HepG2 (cell line): ENCODE results near the gene SLX9. TPM values are rescaled to one million over a fixed set of nuclear protein-coding genes. Genes with fewer than 3 reads are reported as not detected.

Source experiments
- ETV6 ChIP-seq: sonication (generic); formaldehyde crosslinking; conservative IDR thresholded peaks from 2 replicates; pipeline ENCODE4 v1.4.0; 2020; ENCODE audit warnings: missing genetic modification reagents
- IKZF4 ChIP-seq: sonication (generic); formaldehyde crosslinking; IDR thresholded peaks from 2 replicates; pipeline ENCODE4 v1.5.1; 2020; ENCODE audit warnings: borderline replicate concordance, mild to moderate bottlenecking, low read depth, missing genetic modification reagents; ENCODE audit errors: not compliant biosample characterization
- KDM1A ChIP-seq: IDR thresholded peaks from 2 replicates; pipeline ENCODE4 v1.6.1; 2016; ENCODE audit warnings: missing compliant biosample characterization
- KMT2A ChIP-seq: sonication (generic); formaldehyde crosslinking; IDR thresholded peaks from 2 replicates; pipeline ENCODE4 v1.4.0; 2020; ENCODE audit warnings: missing genetic modification reagents
- LCORL ChIP-seq, 2 experiments: fragments of 450-650 bp in 1 of 2; sonication (generic) in 1 of 2; formaldehyde crosslinking in 1 of 2; IDR thresholded peaks; 2 replicates each; pipeline versions ENCODE4 v1.5.0 to v1.6.1; 2017 to 2020; ENCODE audit warnings: antibody characterized with exemption in 1 of 2, missing genetic modification reagents in 1 of 2
- MAFF ChIP-seq: IDR thresholded peaks from 2 replicates; pipeline ENCODE4 v1.6.1; 2011; ENCODE audit warnings: low read depth, low read length, improper control_type of control experiment
- MTA1 ChIP-seq: sonication (generic); formaldehyde crosslinking; IDR thresholded peaks from 2 replicates; pipeline ENCODE4 v1.4.0; 2020; ENCODE audit warnings: missing genetic modification reagents, mild to moderate bottlenecking, borderline replicate concordance
- NFE2 ChIP-seq: sonication (generic); formaldehyde crosslinking; IDR thresholded peaks from 2 replicates; pipeline ENCODE4 v1.4.0; 2020; ENCODE audit warnings: missing genetic modification reagents
- PAF1 ChIP-seq: IDR thresholded peaks from 2 replicates; pipeline ENCODE4 v1.6.1; 2016; ENCODE audit warnings: missing genetic modification reagents, missing compliant biosample characterization
- PITX1 ChIP-seq: sonication (generic); formaldehyde crosslinking; IDR thresholded peaks from 2 replicates; pipeline ENCODE4 v1.5.1; 2020; ENCODE audit warnings: mild to moderate bottlenecking, missing genetic modification reagents
- RAD21 ChIP-seq: fragments of 450-650 bp; formaldehyde crosslinking; IDR thresholded peaks from 2 replicates; pipeline ENCODE4 v1.5.0; 2020; ENCODE audit warnings: mild to moderate bottlenecking
- RARG ChIP-seq: sonication (generic); formaldehyde crosslinking; IDR thresholded peaks from 2 replicates; pipeline ENCODE4 v1.4.0; 2020; ENCODE audit warnings: low read depth, mild to moderate bottlenecking, missing genetic modification reagents
- RFXANK ChIP-seq: IDR thresholded peaks from 2 replicates; pipeline ENCODE4 v1.6.1; 2016
- TRIM24 ChIP-seq: sonication (generic); formaldehyde crosslinking; IDR thresholded peaks from 2 replicates; pipeline ENCODE4 v1.8.0; 2022; ENCODE audit warnings: mild to moderate bottlenecking, missing genetic modification reagents
- ZFP41 ChIP-seq: sonication (generic); formaldehyde crosslinking; IDR thresholded peaks from 2 replicates; pipeline ENCODE4 v1.4.0; 2020; ENCODE audit warnings: mild to moderate bottlenecking, missing genetic modification reagents, borderline replicate concordance
- ZNF232 ChIP-seq: sonication (generic); formaldehyde crosslinking; IDR thresholded peaks from 2 replicates; pipeline ENCODE4 v1.4.0; 2020; ENCODE audit warnings: missing genetic modification reagents, borderline replicate concordance
- ZNF549 ChIP-seq: sonication (generic); formaldehyde crosslinking; IDR thresholded peaks from 2 replicates; pipeline ENCODE4 v1.5.0; 2020; ENCODE audit warnings: missing genetic modification reagents
- ZNF605 ChIP-seq: sonication (generic); formaldehyde crosslinking; IDR thresholded peaks from 2 replicates; pipeline ENCODE4 v1.8.0; 2022; ENCODE audit warnings: mild to moderate bottlenecking, missing genetic modification reagents
- ZNF644 ChIP-seq: IDR thresholded peaks from 2 replicates; pipeline ENCODE4 v1.6.1; 2016; ENCODE audit warnings: low read depth
- ZNF746 ChIP-seq: sonication (generic); formaldehyde crosslinking; IDR thresholded peaks from 2 replicates; pipeline ENCODE4 v1.8.0; 2022; ENCODE audit warnings: mild to moderate bottlenecking, missing genetic modification reagents
- ZNF792 ChIP-seq: IDR thresholded peaks from 2 replicates; pipeline ENCODE4 v1.6.1; 2016
- ZSCAN31 ChIP-seq: sonication (generic); formaldehyde crosslinking; IDR thresholded peaks from 2 replicates; pipeline ENCODE4 v1.5.0; 2020; ENCODE audit warnings: low read depth, mild to moderate bottlenecking, missing genetic modification reagents
- polyA plus RNA-seq, 8 experiments: library from polyadenylated mRNA; depleted of rRNA in 3 of 8; stranded (reverse) in 7 of 8; unstranded in 1 of 8; fragments of >200 nt; fragmentation: Illumina TruSeq in 4 of 8; extraction: Trizol in 4 of 8; gene quantifications; 2 replicates each; pipeline versions ENCODE4 v1.2.1 to v1.2.3, GENCODE V29; 2011 to 2016; ENCODE audit warnings: low read depth in 4 of 8, missing spikeins in 1 of 8, mixed read lengths in 1 of 8; ENCODE audit not compliant: insufficient read depth in 1 of 8
- total RNA-seq, 5 experiments: library from RNA; depleted of rRNA; stranded (reverse); fragments of >200 nt; fragmentation: Illumina TruSeq; extraction: Trizol; gene quantifications; 2 replicates each; pipeline ENCODE4 v1.2.3, GENCODE V29; 2016; ENCODE audit warnings: low read depth in 1 of 5
- TF ChIP-seq, protein P1 (sequence below): sonication (generic); formaldehyde crosslinking; IDR thresholded peaks from 2 replicates; pipeline ENCODE4 v1.5.0; 2020; ENCODE audit warnings: mild to moderate bottlenecking, missing genetic modification reagents
- TF ChIP-seq, protein P2 (sequence below): sonication (generic); formaldehyde crosslinking; IDR thresholded peaks from 2 replicates; pipeline ENCODE4 v1.4.0; 2020; ENCODE audit warnings: mild to moderate bottlenecking, low read depth, missing genetic modification reagents
- TF ChIP-seq, protein P3 (sequence below), 2 experiments: sonication (generic) in 1 of 2; formaldehyde crosslinking in 1 of 2; IDR thresholded peaks; 2 replicates each; pipeline versions ENCODE4 v1.4.0 to v1.6.1; 2016 to 2020; ENCODE audit warnings: borderline replicate concordance in 1 of 2, low read depth in 1 of 2, mild to moderate bottlenecking in 1 of 2, missing genetic modification reagents in 1 of 2

Gene SLX9
- total and polyA plus RNA-seq, 2 of the 13 experiments (the other 11 are each of a cell fraction or from before 2014, with no cell fraction given), result 21.0 to 47.1 TPM

DNA sequence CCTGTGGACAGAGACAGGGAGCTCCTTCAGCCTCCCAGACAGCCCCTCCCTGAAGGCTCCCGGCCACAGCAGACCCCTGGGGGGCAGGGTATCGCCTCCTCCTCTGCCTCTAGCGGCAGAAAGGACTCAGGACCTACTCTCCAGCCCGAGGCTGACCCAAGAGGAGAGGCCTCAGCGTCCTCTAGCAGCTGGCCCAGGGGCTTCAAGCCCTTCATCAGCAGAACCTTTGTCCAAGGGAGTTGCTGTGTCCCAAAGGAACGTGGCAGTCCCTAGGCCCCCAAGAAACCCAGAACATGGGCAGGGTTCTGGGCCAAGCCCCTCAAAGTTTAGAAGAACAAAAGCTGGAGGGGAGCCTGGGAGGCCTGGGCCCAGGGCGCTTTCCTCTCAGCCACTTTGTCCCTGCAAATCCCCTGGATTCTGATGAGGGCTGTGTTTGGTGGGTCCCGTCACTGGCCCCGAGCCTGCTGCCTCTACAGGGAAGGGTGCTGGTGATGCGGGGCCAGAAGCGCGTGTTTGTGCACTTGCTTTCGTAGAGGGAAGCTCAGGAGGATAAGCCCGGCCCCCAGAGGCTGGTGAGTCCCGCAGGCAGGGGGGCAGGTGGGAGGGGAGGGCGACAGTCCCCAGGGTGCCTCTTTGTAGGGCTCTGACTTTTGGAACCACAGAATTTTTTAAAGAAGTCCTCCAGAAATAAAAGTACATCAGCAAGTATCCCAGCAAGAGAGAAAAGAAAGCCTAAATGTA lies 32.4 kb upstream of the SLX9 start (continued):
- TF ChIP-seq, protein P1, sequence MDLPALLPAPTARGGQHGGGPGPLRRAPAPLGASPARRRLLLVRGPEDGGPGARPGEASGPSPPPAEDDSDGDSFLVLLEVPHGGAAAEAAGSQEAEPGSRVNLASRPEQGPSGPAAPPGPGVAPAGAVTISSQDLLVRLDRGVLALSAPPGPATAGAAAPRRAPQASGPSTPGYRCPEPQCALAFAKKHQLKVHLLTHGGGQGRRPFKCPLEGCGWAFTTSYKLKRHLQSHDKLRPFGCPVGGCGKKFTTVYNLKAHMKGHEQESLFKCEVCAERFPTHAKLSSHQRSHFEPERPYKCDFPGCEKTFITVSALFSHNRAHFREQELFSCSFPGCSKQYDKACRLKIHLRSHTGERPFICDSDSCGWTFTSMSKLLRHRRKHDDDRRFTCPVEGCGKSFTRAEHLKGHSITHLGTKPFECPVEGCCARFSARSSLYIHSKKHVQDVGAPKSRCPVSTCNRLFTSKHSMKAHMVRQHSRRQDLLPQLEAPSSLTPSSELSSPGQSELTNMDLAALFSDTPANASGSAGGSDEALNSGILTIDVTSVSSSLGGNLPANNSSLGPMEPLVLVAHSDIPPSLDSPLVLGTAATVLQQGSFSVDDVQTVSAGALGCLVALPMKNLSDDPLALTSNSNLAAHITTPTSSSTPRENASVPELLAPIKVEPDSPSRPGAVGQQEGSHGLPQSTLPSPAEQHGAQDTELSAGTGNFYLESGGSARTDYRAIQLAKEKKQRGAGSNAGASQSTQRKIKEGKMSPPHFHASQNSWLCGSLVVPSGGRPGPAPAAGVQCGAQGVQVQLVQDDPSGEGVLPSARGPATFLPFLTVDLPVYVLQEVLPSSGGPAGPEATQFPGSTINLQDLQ (CRISPR knock-in tag), result no peak
- TF ChIP-seq ZNF792 (CRISPR knock-in tag) (no peak), KDM1A (CRISPR knock-in tag) (no peak), MTA1 (no peak), RAD21 (peak; percentile 32; the same call in 1 of the 2 replicates), NFE2 (CRISPR knock-in tag) (no peak), ZNF605 (CRISPR knock-in tag) (no peak), TRIM24 (no peak), ZNF644 (no peak), RFXANK (CRISPR knock-in tag) (no peak), IKZF4 (no peak), LCORL (IDR thresholded peaks at IDR 0.05) (no peak), LCORL (CRISPR knock-in tag; IDR thresholded peaks at IDR 0.05) (no peak), PAF1 (CRISPR knock-in tag) (no peak), ZSCAN31 (CRISPR knock-in tag) (no peak), ZNF232 (CRISPR knock-in tag) (no peak), ETV6 (no peak), RARG (CRISPR knock-in tag) (no peak), ZNF549 (CRISPR knock-in tag) (no peak), KMT2A (CRISPR knock-in tag) (no peak), PITX1 (CRISPR knock-in tag) (peak; percentile 15; the same call in 1 of the 2 replicates), ZFP41 (CRISPR knock-in tag) (no peak), MAFF (no peak), ZNF746 (CRISPR knock-in tag) (no peak)
- TF ChIP-seq, protein P2, sequence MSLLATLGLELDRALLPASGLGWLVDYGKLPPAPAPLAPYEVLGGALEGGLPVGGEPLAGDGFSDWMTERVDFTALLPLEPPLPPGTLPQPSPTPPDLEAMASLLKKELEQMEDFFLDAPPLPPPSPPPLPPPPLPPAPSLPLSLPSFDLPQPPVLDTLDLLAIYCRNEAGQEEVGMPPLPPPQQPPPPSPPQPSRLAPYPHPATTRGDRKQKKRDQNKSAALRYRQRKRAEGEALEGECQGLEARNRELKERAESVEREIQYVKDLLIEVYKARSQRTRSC, result peak; percentile 47; the same call in 1 of the 2 replicates
- TF ChIP-seq, protein P3, sequence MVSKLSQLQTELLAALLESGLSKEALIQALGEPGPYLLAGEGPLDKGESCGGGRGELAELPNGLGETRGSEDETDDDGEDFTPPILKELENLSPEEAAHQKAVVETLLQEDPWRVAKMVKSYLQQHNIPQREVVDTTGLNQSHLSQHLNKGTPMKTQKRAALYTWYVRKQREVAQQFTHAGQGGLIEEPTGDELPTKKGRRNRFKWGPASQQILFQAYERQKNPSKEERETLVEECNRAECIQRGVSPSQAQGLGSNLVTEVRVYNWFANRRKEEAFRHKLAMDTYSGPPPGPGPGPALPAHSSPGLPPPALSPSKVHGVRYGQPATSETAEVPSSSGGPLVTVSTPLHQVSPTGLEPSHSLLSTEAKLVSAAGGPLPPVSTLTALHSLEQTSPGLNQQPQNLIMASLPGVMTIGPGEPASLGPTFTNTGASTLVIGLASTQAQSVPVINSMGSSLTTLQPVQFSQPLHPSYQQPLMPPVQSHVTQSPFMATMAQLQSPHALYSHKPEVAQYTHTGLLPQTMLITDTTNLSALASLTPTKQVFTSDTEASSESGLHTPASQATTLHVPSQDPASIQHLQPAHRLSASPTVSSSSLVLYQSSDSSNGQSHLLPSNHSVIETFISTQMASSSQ (IDR thresholded peaks at IDR 0.05; ENCODE audit: low read depth), result no peak
- TF ChIP-seq, protein P3 (CRISPR knock-in tag; IDR thresholded peaks at IDR 0.05; ENCODE audit: borderline replicate concordance), result no peak
